GM19240 (cell line): ENCODE results near the gene ZBTB44.
"Not testable (repeated sequence)": the region's sequence is repeated elsewhere in the genome, so short reads cannot be mapped to it uniquely, and the experiment has no call there.

Experiments used
- DNase-seq: peaks from one replicate; pipeline ENCODE4 v3.0.0; 2011; ENCODE audit warnings: low spot score; ENCODE audit not compliant: insufficient read length

Gene ZBTB44, protein sequence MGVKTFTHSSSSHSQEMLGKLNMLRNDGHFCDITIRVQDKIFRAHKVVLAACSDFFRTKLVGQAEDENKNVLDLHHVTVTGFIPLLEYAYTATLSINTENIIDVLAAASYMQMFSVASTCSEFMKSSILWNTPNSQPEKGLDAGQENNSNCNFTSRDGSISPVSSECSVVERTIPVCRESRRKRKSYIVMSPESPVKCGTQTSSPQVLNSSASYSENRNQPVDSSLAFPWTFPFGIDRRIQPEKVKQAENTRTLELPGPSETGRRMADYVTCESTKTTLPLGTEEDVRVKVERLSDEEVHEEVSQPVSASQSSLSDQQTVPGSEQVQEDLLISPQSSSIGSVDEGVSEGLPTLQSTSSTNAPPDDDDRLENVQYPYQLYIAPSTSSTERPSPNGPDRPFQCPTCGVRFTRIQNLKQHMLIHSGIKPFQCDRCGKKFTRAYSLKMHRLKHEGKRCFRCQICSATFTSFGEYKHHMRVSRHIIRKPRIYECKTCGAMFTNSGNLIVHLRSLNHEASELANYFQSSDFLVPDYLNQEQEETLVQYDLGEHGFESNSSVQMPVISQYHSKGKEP

DNA sequence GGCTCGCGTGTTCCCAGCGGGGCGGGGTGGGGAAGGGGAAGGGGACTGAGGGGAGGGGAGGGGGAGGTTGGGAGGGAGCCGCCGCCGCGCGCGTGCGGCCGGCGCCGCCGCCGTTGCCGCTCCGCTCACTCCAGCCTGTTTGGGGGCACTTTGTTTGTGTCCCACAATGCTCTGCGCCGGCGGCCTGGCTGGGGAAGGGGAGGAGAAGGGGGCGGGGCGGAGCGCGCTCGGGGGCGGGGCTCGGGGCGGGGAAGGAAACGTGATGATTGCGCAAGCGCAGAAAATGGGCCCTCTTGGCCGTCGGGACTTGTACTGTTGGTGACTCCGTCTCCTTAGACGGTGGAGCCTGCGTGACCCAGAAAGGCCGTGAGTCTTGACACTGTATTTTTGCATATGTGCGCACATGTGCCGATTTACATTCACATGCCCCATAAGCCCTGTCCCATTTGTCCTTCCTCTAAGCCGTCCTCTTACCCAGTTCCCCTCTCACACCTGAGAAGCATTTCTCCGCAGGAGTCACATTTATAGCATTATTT lies at the start of gene ZBTB44:
TSS of gene ZBTB44 (minus strand) at position 168 of the 536 bp plus-strand sequence. CDS start 53,044 bp downstream, outside the sequence.
- peak; percentile 70 for DNase-seq

DNA sequence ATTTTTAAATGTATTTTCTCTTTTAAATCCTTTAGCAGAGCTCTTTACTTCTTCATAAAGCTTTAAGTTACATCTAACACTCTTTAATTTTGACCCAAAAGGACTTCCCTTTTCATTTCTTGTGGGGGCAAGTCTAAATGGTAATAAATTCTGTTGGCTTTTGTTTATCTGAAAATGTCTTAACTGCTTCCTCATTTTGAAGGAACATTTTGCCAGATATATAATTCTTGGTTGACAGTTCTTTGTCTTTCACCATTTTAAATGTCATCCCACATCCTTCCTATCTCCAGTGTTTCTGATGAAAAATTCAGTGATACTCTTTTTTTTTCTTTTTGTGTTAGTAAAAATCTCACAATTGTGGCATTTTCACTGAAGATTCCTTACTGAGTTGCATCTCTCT lies 44.7 kb upstream of the ZBTB44 start:
- DNase-seq = no peak

DNA sequence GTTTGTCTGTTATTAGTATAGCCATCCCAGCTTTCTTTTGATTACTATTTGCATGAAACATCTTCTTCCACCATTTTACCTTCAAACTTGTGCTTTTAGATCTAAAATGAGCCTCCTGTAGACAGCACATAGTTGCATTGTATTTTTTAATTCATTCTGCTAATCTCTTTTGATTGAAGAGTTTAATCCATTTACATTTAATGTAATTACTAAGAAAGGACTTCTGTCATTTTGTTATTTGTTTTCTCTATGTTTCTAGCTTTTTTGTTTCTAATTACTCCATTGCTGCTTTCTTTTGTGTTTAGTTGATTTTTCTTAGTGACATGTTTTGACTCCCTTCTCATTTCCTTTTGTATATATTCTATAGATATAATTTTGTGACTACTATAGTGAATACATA lies 43.7 kb upstream of the ZBTB44 start:
- no peak for DNase-seq

DNA sequence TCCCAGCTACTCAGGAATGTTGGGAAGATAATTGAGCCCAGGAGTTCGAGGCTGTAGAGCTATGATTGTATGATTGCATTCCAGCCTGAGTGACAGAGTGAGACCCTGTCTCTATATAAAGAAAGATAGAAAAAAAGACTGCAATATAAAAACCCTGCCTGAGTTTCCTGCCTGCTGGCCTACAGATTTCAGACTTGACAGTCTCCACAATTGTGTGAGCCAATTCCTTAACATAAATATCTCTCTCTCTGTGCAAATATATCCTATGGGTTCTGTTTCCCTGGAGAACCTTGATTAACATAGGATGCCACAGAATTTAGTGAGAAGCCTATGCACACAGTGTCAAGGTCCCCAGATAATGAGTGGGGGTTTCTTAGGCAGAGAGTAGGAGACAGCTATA lies 32.5 kb upstream of the ZBTB44 start:
- DNase-seq = no peak

DNA sequence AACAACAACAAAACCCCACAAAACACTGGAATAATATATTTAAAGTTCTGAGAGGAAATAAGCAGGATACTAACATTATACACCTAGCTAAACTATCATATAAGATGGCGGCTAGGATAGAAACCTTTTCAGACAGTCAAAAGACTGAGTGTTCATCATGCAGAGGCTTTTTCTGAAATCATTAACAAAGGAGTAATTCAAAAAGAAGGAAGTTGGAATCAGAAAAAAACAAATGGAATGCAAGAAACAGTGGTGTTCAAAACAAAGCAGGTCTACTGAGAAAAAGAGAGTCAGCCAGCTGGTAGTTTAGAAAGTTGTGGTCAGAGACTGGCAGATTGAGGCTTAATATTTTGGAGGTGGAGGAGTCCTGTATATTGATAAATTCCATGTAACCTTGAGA lies 30.1 kb upstream of the ZBTB44 start:
- no peak for DNase-seq

DNA sequence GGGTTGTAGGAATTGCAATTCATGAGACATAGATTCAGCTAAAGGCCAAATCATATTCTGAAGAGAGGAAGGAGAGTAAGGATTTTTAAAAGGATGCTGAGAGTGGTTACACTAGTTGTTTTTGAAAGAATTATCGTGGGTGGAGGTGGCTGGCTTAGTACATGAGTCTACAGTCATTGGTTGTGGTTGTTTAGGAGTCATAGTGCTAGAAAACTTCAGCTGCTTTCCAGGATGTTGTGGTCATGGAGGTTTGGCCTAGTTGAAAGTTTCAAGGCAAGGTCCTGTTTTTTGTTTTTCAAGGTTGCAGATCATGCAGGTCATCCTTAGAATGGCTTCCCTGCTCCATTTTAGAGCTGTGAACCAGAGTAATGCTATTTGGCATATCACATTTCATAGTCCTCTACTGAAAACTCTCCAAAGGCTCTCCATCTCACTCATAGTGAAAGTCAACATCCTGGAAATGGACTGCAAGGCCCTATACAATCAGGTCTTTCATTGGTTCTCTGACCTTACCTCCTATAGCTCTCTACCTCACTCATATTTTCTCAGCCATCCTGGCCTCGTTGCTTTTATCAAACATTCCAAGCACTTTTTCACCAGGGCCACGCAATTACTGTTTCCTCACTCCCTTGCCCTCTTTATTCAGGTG lies 26.1 kb upstream of the ZBTB44 start:
- no peak for DNase-seq

DNA sequence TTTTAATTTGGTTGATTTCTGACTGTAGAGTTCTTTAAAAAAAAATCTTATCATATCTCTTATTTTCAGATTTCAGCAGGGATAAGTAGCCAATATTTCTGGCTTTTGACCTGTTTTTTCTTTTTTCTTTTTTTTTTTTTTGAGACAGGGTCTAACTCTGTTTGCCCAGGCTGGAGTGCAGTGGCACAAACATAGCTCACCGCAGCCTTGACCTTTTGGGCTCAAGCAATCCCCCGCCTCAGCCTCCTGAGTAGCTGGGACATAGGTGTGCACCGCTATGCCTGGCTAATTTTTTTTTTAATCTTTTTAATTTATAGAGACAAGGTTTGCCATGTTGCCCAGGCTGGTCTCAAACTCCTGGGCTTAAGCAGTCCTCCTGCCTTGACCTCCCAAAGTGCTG lies 23.9 kb upstream of the ZBTB44 start:
- DNase-seq = no peak

DNA sequence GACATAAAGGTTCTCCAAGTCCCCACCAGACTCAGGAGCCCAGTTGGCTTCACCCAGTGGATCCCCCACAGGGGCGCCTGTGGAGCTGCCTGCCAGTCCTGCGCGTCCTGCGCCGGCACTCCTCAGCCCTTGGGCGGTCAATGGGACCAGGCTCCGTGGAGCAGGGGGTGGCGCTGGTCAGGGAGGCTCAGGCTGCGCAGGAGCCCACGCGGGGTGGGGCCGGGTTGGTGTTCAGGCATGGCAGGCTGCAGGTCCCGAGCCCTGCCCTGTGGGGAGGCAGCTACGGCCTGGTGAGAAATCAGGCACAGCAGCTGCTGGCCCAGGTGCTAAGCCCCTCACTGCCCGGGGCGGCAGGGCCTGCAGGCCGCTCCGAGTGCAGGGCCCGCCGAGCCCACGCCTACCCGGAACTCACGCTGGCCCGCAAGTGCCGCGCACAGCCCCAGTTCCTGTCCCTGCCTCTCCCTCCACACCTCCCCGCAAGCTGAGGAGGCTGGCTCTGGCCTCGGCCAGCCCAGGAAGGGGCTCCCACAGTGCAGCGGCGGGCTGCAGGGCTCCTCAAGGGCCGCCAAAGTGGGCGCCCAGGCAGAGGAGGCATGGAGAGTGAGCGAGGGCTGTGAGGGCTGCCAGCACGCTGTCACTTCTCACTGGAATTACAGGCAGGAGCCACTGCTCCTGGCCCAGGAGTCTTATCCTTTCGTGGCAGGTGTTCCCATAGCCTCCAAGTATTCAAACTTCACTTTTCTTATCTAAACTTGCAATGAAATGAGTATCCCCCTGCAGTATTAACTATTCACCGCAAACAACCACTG lies 22.8 kb upstream of the ZBTB44 start:
- DNase-seq = no peak

DNA sequence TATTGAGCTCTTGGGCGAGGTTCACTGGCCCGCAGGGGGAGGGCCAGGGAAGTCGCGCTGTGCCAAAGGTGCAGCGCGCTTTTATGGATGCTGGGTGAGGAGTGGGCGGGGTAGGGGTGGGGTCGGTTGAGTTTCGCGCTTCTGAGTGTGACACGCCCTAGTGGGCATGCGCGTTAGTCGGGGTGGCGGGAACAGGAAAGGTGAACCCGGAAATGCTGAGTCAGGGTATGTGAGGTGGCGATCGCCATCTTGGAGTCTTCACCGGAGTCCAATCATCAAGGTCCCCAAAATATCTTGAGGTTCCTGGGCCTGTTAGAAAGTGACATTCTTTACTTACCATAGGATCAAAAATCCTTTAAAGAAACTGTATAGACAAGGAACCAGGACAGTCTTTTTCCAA lies 16.7 kb upstream of the ZBTB44 start:
- not testable (repeated sequence) for DNase-seq

DNA sequence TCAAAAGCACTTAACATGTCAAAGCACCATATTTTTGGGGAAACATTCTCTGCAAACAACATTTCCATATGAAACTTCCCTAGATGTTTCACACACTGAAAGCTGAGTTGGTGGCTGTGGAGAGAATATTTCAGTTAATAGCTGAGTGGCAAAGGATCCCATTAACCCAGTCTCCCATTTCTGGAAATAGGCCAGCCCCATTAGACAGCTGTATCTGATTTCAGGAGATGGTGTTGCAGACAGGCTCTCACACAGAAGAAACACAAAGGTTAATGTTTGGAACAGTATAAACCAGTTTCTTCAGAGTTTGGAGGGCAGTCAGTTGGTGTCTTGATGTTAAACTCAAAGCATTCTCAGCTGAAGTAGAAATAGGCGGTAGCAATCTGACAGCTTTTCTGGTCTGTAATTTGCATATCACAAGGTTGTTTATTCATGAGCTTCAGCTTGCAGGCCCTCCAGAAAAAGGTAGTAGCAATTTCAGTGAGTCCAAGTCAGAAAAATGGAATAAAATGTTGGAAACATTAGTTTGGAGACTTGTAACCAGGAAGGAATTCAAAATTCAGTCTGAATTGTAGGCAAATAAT lies 15.5 kb upstream of the ZBTB44 start:
- no peak for DNase-seq

DNA sequence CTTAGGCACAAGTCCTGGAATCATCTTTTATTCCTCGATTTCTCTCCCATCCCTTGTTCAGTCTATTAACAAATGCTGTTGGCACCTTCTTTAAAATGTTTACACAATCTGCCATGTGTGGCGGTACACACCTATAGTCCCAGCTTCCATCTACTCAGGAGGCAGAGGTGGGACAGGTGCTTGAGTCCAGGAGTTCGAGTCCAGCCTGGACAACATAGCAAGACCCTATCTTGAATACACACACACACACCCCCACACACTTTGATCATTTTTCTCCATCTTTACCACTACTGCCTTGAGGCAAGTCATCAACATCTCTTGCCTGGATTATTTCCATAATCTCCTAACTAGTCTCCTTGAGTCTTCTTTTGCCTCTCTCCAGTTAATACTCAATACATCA lies 13.7 kb upstream of the ZBTB44 start:
- DNase-seq = no peak

DNA sequence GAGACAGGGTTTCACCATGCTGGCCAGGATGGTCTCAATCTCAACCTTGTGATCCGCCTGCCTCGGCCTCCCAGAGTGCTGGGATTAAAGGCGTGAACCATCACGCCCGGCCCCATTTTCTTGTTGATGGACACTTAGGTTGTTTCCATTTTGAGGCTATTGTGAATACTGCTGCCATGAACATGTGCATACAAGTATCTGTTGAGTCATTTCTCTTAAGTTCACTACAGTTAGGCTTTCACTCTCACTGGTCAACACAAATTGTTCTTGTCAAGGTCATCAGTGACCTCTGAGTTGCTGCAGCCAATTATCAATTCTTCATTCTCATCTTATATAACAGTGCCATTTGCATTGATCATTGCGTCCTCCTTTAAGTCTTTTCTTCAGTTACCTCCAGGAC lies 13.0 kb upstream of the ZBTB44 start:
- DNase-seq = no peak

DNA sequence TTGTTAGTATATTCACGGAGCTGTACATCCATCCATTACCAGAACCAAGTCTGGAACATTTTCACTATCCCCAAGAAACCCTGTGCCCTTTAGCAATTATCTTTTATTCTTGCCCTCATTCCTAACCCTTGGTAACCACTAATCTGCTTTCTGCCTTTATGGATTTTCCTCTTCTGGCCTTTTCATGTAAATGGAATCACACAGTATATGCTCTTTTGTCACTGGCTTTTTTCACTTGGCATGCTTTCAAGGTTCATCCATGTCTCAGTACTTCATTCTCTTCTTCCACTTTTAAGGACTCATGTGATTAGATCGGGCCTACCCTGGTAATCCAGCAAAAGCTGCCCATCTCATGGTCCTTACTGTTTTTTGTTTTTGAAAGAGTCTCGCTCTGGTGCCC lies 11.0 kb upstream of the ZBTB44 start:
- no peak for DNase-seq

DNA sequence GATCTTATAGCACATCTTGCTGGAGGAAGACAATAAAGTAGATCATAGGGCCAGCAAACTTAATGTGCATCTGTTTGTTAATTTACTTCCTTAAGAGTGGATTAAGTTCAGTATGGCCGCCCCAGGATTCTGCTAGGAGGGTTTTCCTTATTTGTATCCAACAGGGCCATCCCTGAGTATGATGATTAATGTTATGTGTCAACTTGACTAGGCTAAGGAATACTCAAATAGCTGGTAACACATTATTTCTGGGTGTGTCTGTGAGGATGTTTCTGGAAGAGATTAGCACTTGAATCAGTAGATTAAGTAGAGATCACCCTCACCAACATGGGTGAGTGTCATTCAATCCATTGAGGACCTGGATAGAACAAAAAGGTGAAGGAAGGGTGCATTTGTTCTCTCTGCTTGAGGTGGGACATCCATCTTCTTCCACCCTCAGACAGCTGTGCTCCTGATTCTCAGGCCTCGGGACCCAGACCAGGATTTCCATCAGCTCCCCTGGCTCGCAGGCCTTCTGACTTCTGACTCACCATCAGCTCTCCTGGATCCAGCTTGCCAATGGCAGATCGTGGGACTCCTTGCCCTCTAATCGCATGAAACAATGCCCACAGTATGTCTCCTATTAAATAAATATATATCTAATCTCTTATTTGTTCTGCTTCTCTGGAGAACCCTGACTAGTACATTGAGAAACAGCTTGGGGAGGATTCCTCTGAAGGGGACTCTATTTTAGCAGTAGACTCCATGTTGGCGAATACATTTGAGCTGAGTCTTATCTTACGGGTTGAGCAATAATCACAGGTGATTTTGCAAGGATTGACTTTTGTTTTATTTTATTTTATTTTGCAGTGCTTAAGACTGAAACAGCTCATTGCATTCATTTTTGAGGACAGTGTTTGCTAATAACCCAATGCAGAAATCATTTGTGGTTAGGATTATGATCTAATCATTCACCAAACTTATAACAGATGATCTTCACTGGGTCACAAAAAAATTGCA lies 9.0 kb upstream of the ZBTB44 start:
- no peak for DNase-seq

DNA sequence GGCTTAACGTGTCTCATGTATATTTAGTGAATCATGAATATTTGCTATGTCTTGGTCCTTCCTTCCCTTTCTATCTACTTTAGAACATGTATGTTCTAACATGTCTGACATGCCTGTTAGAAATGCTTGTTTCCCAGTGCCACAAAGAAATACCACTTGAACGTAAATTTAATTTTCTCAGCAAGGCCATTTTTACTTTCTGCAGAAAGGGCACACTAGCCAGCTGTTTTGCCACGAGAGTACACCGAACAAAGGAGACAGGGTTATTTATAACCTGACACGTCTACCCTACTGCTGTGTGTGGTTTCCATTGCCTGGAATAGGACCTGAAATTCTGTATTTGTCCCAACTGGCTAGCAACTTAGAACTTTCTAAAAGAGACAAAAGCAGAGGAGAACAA lies 7.4 kb upstream of the ZBTB44 start:
- no peak for DNase-seq

DNA sequence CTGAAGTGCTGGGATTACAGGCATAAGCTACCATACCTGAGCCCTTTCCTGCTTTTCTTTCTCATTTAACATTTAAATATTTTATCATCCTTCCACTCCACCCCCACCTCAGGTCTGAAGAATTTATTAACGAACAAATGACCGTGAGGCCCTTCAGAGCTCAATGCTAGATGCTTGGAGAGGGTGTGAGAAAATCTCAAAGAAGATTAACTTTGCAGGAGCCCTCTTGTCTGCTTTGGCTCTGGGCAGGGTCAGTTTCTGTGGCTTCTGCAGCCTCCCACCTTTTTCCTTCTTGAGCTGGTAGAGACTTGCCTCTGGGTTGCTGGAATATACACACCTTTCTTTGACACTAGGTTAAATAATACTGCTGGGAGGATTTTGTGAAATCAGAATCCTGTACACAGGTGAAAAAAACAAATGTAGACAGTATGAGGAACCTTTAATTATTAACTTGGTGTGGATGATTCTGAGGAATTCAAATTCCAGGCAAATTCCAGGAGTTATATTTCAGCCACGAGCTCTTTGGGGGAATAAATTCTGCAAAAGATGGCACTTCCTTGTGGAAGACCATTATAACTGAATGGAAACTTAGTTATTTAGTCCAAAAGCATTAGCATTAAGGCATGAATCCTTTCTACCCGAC lies 3.4 kb upstream of the ZBTB44 start:
- no peak for DNase-seq

DNA sequence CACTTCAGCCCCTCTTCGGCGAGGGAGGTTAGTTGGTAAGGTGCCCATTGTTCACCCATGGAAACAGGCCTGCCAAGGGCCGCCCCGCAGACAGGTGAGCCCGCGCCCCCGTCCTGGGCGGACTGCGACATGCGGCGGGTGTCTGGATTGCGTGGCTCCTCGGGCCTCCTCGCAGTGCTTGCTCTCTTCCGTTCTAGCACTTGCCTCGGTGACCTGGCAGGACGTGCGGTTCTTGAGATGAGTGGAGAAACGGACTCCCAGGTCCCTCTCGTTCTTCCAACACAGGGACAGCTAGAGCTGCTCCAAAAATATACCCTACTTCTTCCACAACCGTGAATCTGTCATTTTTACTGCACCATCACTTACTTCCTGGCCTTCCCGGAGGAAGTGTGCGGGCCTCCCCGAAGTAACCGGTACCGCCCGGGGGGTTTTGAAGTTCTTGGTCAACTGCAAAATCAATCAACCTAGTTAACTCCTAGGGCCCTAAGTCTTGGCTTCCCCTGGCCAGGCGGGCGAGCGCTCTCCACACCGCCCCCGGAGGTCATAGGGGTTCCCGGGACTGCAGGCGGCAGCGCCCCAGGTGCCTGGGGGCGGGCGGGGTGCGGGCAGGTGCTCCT lies 745 bp upstream of the ZBTB44 start:
- DNase-seq = no peak

DNA sequence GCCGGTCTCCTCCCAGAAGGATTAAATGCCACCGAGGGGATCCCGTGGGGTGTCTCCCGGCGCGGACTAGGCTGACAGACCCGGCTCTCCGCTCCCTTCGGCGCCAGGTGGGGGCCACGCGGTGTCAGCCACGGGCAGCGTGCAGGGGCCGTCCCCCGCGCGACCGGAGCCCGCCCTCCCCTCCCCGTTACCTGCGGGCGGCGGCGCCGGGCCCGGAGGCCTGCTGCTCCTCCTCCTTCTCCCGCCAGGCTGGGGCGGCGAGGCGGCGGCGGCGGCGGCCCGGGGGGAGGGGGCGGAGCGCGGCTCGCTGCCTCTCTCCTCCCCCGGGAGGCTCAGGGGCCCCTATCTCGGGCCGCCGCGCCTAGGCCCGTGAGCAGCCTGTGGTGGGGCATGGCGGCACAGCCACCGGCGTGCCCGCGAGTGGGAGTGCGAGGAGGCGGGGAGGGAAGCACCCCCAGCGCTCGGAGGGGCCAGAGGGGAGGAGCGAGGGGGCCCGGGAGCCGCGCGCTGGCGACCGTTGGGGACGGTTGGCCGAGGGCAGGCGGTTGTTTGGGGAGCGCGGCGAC lies 450 bp downstream of the ZBTB44 start:
- peak; percentile 13 for DNase-seq
